GM13977 (cell line): Measurements from ENCODE around the gene SCAP.

Source experiments
- DNase-seq: peaks from one replicate; pipeline ENCODE4 v3.0.0; 2012; ENCODE audit warnings: low spot score
- in situ Hi-C: fragments of 300-500 bp; cut with MboI; formaldehyde crosslinking; loops from one replicate; pipeline ENCODE4 v1.12.0; 2022; ENCODE audit warnings: low sequenced_read_pairs, low pct_unique_long_range_greater_than_20kb, mixed read lengths, inconsistent platforms; ENCODE audit not compliant: unreplicated experiment
- TF ChIP-seq, protein P1 (sequence below): IDR thresholded peaks from 2 replicates; pipeline ENCODE4 v1.5.1; 2012; ENCODE audit warnings: mild to moderate bottlenecking, control low read depth; ENCODE audit not compliant: insufficient read depth; ENCODE audit errors: extremely low read depth, missing control alignments

Gene SCAP

DNA sequence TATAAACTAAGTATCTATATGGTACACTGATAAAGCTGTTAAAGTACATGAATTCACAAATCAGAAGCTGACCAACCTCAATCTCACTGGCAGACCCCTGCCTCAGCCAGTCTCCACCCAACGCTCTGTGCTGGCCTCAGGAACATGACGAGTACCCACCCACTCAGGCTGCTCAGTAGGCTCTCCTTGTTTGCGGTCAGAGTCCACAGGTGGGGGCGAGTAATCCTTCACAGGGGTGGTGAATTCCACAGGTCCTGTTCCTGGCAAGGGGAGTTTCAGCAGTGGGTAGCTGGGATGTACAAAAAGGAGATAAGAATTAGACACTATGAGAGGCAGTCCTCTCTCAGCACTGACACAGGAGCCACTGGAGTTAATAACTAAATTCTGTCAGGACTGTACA, 40.9 kb downstream of the SCAP start:
- TF ChIP-seq, protein P1, sequence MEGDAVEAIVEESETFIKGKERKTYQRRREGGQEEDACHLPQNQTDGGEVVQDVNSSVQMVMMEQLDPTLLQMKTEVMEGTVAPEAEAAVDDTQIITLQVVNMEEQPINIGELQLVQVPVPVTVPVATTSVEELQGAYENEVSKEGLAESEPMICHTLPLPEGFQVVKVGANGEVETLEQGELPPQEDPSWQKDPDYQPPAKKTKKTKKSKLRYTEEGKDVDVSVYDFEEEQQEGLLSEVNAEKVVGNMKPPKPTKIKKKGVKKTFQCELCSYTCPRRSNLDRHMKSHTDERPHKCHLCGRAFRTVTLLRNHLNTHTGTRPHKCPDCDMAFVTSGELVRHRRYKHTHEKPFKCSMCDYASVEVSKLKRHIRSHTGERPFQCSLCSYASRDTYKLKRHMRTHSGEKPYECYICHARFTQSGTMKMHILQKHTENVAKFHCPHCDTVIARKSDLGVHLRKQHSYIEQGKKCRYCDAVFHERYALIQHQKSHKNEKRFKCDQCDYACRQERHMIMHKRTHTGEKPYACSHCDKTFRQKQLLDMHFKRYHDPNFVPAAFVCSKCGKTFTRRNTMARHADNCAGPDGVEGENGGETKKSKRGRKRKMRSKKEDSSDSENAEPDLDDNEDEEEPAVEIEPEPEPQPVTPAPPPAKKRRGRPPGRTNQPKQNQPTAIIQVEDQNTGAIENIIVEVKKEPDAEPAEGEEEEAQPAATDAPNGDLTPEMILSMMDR: no peak
- no peak for DNase-seq
- in situ Hi-C loops: no loop called here

DNA sequence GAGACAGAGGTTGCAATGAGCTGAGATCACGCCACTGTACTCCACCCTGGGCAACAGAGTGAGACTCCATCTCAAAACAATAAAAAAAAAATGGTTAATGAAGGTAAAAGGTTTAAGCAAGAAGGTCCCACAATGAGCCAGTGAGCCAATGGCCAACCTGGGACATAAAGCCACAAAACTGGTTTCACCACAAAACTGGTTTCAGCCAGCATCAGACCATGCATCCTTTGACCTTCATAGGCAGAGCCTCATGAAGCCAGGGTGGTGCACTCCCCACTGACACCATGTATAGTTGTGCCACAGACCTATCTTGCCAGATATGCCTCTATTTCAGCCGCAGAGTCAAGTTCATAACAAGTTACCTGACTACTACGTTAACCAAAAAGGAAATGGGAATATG, 41.9 kb downstream of the SCAP start:
- DNase-seq: no peak
- in situ Hi-C loops: no loop called here
- TF ChIP-seq, protein P1: no peak

DNA sequence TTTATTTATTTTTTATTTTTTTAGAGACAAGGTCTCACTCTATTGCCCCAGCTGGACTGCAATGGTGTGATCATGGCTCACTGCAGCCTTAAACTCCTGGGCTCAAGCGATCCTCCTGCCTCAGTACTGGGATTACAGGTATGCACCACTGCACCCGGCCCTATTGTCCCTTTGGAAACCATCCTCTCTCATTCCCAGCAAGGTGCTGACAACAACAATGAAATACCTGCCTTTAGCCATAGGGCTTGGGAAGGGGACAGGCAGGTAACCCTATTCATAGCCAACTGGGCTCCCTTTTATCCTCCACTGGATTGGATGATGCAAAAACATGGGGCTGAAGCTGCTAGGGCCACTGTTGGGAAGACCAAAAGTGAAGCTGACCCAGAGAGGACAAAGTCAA, 43.1 kb downstream of the SCAP start:
- in situ Hi-C loops: no loop called here
- TF ChIP-seq, protein P1: no peak
- no peak for DNase-seq

DNA sequence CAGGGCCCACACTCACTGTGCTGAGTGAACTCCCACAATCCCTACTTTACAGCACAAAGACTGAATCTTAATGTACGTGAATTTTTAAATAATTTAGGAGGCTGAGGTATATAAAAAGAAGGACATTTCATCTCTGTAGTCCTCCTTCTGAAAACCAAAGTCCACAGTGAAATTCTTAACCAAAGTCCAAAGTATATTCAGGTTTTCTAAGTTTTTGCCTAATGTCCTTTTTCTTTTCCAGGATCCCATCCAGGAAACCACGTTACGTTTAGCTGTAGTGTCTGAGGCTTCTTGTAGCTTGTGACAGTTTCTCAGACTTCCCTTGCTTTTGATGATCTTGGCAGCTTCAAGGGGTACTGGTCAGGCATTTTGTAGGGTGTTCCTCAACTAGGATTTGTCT, 44.5 kb downstream of the SCAP start:
- no peak for DNase-seq
- in situ Hi-C loops: no loop called here
- TF ChIP-seq, protein P1: no peak

DNA sequence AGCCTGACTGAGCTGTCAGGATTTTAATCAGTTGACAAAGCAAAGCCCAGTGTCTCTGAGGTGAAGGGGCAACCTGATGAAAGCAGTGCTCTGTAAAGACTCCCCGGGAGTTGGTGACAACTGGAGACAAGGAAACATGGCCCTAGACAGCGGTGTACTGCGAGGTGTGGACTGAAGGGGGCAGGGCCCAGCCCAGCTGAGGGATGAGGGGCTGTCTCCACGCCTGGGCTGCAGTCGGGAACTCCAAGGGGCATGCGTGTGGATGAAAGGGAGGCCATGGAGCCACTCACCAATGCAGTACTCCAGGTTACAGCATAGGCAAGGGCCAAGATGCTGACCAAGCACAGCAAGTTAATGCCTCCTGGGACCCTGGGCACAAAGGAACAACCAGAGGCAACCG, 45.1 kb downstream of the SCAP start:
- DNase-seq: no peak
- TF ChIP-seq, protein P1: no peak
- in situ Hi-C loops: no loop called here

DNA sequence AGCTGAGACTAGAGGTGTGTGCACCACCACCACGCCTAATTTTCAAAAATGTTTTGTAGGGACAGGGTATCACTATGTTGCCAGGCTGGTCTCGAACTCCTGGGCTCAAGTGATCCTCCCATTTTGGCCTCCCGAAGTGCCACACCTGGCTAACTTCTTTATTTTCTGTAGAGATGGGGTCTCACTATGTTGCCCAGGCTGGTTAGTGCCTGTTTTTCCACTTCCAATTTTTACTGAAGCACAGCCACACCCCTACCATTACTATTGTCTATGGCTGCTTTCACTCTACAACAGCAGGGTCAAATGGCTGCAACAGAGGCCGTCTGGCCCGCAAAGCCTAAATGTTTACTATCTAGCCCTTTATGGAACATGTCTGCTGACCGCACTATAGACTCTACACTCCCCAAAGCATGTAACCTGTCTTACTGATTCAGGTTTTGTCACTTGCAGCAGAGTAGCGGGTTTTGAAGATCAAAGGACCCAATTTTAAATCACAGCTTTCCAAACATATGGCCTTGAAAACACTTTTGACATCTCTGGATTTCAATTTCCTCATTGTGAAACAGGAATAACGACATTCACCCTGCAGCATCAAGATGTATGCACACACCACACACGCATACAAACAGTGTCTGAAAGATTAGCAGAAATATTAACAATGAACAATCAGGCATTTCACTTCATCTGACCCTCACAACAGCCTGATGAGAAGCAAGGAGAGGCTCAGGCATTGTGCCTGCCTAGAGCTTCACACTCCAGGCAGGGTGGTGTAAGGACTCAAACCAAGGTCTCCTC, 46.1 kb downstream of the SCAP start:
- TF ChIP-seq, protein P1: no peak
- DNase-seq: no peak
- in situ Hi-C loops: loop anchor here (10.0 kb wide), 1 partner anchor 45 kb away; the partner anchor contains the start of gene SCAP

DNA sequence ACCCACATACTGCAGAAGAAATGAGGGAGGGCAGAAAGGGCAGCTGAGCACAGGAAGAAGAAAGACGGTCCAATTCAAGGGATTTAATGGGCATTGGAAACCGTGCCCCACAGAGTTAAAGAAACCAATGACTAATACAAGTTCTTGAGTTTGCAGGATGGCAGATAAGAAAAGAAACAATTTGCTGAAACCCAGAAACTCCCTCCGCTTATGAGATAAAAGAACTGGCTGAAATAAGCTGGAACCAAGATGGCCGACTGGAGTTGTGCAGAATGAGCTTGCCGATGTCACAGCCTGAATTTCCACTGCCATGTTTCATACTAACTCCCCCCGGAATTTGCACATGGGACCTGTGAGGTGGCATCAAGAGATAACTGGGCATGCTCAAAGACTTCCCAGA, 47.1 kb downstream of the SCAP start:
- in situ Hi-C loops: loop anchor here (10.0 kb wide), 1 partner anchor 46 kb away; the partner anchor contains the start of gene SCAP
- TF ChIP-seq, protein P1: no peak
- no peak for DNase-seq
